Activated effector memory CD4-positive, alpha-beta T cell treated with Interleukin-2 at 50 U/mL for 16 hours (primary cell): ENCODE measurements around the gene HOXA11.
A peak's percentile ranks its signal among the peaks of the same experiment; 100 is the strongest.

Source experiments
- DNase-seq: peaks from one replicate; pipeline ENCODE4 v3.0.0-alpha.2; 2020

The HOXA11 gene

DNA sequence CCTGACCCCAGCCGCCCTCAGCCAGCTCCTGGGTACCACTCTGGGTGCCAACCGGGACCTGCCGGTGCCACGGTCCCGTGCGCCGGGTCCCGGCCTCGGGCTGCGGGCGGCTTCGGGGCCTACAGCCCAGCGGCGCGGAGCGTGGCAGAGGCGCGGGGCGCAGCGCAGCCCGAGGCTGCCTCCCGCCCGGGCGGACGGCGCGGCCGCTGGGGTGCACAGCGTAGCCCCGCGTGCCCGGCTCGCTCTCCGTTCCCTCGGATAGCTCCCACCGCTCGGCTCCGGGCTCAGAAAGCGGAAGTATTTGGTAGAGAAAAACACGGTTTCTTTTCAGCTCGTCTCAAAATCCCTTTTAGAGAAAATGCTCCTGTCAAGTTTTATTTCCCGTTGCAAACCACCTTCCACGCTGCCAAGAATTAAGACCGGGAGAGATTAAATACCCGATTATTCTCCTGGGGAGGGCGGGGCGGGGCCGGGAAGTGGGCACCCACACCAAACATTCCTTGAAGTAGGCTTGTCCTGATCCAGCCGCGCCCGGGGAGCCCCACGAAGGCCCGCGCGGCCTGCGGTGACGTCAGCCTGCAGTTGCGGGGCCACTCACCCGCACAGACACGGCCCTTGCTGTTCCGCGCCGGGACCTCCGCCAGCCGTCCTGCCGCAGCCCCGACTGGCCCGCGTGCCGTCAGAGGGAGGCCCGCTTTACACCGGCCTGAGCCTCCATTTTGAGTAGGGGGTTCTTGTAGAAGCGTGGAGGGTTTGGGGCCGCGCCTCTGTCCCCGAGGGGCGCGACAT, 7.7 kb upstream of the HOXA11 start:
- no peak for DNase-seq

DNA sequence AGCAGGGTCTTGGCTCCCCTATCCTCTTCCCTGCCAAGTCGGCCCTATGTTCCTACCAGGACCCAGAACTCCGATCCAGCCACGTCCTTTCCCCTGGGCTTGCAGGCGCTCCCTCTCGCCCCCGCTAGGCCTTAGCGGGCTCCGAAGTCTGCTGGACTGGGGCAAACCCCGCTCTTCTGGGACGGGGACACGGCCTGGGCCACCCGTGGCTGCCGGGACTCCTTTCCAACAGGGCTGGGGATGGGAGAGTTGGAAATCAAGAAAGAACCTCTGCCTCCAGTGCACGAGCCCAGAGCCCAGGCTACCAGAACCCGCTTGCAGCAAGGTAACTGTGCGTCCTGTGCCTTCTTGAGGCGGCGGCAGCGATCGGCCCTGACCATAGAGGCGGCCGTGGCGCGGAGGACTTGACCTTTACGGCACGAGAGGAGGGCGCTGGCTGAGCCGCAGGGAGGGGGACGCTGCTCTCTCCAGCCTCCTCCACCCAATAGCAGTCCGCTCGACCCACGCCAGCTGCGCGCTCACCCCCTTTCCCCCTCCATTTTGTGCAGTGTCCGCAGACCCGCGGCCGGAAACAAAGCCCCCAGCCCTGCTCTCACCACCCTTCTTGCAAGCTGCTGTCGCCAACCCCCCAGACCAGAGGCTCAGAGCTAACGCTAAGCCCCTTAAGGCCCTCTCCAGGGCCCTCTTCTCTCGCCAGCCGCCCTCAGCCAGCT, 7.0 kb upstream of the HOXA11 start:
- DNase-seq: no peak

DNA sequence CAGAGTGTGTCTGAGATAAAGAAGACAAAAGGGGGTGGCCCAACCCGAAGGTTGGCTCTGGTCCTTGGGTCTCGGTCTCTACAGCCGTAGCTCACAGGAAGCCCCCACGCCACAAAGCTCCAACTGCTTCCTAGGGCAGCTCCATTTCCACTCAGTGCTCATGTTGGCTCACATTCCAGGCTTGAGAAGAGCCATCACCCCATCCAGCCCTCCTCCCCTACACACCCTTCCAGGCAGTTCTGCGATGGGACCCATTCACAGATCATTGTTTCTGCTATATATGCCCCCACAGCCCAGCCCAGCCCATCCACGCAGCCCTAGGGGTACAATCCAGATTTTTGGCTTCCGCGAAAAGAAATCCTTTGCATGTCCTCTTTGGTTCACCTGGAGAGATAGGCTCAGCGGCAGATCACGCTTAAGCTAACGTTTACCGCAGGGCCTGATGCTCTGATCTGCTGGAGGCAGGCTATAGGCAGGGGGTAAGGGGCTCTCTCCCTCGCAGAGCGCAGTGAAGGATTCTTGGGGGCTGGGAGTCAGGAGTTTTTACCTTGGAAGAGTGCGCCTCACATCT, 6.2 kb upstream of the HOXA11 start:
- DNase-seq: no peak

DNA sequence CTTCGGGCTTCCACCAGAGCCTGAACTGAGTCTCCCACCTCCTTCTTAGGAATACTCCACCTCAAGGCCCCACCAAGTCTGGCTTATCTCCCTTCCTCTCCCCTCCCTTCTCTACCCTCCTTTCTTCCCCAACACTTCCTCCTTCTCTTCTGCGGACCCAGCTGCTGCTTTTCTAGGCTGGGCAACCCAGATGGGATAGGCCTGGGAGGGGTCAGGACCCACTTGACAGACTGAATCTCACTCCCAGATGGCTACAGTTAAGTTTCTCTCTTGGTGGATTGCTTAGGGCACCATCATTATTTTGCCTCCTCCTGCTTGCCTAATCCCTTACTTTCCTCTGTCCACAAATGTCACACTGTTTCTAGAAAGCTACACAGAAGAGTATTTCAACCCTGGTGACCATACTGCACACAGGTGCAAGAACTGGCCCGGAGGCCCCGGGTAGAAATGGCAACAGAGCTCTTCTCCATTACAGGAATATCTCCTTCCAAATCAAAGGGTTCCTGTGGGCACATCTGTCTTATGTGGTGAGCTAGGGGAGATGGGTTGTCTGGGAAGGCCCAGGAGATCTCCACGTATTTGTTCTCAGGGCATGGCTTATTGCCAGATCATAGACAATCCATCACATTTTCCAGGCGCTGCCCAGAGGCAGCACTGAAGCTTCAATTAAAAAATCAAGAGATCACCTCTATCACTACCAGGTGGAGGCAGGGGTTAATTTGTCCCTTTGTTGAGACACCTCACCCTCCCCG, 5.1 kb upstream of the HOXA11 start:
- no peak for DNase-seq

DNA sequence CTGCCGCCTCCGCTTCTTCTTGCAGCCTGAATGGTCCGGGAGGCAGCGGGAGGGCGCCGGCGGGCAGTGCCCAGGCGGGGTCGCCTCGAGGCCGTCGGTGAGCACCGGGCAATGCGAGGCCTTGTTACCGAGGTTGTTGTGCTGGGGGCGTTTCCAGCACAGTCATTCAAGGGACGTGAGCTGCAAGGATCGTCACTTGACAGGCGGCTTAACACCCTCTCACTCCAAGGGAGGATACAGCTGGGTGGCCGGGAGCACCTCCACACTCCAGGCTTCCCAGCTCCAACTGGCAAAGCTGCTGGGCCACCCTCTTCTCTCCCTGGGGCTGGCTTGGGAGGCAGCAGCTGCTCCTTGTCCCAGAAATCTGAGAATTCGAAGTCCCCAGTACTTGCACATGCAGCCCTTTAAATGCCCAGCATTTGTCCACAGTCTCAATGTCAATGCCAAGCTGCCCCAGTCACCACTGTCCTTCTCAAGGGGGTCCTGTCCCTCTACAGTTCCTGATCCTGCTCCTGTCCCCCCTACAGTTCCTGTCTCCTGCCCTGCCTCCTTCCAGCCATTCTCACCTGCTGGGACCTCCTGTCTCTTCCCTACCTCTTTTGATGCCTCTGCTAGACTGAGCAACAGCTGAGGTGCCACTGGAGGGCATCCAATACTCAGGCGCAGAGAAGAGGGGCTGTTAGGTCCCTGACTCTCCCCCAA, 4.4 kb upstream of the HOXA11 start:
- no peak for DNase-seq

DNA sequence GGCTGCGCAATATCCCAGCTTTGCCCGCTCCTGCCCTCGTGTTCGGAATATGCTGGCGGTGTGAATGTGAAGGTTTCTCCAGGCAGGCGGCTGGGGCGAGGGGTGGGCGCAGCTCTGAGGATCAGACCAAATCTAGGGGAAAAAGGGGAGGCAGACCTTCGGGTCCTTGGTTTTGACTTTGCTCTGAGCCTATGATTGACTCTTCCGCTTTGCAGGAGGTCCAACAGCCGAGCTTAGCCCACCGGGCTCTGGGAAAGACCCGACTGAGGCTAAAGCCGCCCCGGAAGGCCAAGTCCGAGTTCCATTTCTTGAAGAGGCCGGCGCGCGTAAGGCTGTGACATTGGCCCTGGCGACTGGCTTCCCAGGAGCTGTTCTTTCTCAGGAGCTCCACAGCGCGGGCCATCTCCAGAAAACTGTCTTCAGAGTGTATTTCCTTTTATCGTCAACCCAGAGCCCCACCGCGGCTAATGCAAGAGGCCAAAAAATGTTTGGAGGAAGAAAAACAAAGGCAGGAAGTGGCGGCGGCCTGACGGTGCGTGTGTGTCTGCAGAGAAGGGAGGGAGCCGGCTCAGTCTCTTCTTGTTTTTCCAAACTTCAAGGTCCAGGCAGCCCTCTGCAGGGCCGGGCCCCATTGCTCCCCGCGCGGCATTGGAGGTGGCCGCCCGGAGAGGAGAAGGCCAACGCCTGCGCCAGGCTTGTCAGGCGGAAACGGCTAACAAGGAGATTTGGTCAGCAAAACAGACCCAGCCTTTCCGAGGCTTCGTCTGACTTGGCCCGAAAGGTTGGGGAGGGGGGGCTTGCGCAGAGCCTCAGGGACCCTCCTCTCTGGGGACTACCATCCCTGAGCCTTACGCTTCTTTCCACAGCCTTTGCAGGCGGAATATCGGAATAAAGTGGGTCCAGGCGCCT, 3.6 kb upstream of the HOXA11 start:
- DNase-seq: peak; percentile 31

DNA sequence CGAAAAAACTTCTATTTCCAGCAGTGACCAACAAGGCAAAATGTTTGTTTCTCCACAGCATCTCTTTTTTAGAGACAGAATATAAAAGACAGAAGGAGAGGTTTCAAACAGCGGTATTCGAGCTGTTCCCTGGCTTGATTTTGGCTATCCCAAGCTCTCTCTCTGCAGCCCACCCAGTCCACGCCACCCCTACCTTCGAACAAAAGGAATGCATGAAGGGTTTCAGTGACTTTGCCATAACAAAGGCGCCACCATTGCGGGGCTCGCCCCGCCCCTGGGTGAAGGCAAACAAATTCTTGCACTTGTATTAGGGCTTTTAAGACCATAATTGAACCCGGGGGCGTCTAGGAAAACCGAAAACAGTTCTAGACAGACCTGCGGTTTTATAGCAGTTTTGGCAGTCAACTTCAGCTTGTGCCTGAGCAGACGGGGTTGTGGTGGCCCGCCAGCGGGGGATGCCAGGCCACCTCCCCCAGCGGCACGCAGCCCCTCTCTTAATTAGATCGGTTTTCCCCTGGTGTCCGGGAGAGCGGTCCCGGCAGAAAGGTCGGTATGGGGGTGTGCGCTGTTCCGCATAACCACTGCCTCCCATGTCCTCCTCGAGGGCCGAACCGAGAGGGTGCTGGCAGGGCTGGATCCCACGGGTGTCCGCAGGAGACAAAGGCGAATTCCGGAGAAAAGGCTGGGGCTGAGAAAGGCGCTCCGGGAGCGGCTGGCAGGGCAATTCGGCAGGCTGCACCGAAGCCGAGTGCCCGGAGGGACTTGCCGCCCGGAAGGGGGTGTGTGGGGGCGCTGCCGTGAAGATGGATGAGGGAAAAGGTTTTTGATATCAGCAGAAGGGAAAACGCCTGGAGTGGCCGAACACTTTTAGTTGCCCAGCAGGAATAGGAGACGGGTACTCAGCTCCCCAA, 2.7 kb upstream of the HOXA11 start:
- DNase-seq: no peak

DNA sequence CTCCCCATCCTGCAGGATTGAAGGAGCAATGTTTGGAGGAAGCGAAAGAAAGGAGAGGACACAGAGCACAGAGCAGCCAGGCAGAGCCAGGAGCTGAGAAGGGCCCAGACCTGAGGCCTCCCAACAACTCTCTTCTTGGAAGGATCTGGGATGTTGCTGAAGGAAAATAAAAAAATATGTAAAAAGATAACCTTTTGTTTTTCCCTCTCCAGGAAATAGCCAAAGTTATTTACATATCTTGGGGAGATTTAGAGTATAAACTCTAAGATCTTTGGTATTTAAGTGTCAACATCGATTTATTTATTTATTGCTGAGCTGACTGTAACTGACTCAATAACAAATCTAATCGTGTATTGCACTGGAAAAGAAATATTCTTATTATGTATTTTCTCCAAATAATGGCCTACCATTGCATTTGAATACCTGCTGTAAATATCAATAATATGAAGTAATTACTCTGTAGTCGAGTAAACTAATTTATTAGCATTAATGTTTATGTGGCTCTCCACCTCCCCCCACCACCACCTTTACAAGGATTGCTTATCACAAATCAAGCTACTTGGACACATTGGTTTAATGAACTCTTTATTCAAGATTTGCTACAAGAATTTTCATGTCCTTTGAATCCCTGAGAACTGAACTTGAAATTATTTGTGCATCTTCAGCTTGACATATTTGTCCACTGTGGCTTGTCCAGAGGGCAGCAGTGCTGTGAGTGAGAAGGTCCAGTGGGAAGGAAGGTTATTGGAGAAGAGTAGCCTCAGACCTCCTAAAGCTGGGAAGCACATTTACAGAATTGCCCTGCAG, 1.8 kb upstream of the HOXA11 start:
- no peak for DNase-seq

DNA sequence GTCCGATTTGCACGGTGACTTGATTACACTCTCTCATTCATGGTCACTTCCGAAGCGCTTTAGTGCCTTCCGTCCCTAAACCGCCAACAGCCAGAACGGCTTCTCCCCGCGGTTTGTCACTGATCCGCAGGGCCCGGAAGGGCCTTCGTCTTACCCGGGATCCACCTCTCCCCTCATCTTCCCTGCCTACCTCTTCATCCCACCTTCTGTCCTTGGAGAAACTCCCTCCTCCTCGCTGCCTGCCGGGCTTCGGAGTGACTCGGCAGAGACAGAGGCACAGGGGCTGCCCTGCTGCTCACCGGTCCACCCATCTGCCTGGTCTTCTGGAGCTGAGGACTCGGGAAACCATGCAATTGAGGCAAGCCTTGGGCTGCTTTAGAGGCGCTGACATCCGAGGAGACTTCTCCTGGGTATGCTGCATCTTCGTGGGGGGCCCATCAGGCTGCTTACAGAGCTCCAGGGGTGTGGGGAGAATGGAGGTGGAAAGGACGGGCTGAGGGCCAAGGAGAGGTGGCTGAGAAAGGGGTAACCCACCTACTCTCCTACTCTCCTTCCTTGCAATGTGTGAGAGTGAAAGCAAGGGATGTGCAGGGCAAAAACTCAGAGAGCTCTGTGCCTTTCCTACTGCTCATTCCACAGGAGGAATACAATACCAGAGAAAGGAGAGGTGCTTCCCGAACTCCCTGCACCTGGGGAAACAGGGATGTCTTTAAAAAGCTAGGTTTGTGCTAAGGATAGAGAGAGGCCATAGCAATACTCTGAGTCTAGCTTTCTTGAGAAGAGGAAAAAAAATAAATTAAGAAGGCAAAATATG, 1.0 kb upstream of the HOXA11 start:
- DNase-seq: no peak

DNA sequence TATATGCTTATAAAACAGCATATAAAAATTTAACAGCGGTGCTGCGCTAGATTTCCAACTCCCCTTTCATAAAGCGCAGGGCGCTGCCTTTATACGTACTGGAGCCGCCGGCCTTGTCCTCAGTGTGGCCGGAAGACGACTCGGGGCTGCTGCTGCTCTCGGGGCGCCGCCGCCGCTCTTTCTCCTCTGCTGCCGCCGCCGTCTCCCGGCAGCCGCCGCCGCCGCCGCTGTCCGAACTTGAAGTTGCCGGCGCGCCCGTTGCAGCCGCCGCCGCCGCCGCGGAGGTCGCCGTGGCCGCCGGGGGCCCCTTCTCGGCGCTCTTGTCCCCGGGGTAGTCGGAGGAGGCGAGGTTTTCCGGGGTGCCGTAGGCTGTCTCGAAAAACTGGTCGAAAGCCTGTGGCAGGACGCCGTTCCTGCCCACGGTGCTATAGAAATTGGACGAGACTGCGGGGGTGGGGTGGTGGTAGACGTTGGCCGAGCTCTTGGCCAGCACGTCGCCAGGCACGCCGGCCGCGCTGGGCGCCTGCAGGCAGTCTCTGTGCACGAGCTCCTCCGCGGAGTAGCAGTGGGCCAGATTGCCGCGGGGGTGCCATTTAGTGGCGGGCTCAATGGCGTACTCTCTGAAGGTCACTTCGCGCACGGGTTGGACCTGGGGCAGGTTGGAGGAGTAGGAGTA, 557 bp downstream of the HOXA11 start:
- DNase-seq: no peak

DNA sequence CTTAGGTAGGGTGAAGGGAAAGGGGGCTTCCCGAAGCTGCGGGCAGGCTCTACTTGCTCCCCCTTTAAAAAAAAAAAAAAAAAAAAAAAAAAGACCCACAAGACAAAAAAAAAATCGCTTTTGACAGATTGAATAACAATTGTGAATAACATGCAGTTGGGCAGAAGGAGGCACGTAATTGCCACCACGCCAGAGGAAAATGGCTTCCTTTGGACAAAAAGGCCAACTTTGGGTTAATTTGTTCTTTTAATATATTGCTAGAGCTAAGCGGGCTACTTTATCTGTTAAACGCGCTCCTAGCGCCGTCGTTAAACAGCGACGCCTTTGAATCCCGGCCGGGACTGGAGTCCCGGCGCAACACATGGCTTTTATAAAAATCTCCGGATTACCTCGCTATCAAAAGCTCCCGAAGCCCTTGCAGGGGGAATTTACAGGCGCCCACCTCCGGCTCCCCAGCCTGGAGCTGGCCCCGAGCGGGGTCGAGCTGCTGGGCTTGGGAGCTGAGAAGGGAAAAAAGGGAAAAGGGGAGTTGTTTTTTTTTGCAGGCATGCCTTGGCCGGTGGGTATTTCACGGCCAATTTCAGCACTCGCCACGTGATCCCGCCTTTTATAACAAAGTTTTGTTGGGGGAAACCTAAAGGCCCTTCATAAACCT, 1.2 kb downstream of the HOXA11 start:
- DNase-seq: no peak

DNA sequence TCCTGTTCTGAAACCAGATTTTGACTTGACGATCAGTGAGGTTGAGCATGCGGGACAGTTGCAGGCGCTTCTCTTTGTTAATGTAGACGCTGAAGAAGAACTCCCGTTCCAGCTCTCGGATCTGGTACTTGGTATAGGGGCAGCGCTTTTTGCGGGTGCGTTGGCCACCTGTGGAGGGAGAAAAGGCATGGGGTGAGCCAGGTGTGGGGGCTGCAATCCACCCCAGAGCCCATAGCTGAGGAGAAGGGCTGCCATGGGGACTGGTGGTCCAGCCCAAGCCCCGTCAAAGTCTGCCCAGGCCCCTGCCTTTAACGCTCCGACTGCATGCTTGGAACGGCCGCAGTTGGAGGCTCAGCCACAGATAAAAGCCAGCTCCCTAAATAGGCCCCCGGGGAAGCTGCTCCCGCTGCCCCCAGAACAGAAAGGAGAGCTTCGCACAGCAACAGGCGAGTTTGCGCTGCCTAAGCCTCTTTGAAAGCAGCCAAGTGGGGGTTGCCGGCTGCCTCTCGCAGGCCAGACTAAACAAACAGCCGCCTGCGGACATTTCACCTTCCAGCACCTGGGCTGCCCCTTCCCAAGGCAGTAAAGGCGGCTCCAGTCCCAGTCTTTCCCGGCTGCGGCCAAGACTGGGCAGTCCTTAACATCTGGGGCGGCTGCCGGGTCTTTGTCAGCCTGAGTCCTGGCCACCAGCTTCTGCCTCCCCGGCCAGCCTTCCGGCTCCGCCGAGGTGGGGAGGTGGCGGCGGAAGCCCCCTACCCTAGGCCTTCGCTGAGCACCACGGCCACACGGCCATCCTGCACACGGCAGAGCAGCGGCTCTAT, 2.0 kb downstream of the HOXA11 start:
- no peak for DNase-seq

DNA sequence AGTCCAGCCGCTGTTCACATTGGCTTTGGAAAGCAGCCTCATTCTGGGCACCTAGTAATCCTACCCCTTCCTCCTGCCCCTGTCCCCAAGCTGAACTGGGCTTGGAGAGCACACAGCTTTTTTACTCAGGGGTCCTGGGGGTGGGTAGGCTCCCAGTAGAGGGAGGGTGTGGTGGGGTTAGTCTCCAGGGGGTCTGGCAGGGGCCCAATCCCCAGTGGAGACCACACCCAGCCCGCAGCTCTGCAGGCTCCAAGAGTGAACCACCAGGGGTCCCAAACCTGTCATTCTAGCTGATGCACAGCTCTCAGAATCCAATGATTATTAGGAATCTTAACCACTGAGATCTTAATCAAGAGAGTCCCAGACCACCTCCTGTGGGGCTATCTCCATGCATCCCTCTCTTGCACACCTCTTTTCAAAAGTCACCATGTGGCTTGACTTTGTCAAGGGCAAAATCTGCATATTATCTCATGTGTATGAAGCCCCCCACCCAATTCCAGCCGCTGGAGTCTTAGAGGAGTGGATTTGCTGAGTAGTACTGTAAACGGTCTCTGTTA, 2.7 kb downstream of the HOXA11 start:
- no peak for DNase-seq

DNA sequence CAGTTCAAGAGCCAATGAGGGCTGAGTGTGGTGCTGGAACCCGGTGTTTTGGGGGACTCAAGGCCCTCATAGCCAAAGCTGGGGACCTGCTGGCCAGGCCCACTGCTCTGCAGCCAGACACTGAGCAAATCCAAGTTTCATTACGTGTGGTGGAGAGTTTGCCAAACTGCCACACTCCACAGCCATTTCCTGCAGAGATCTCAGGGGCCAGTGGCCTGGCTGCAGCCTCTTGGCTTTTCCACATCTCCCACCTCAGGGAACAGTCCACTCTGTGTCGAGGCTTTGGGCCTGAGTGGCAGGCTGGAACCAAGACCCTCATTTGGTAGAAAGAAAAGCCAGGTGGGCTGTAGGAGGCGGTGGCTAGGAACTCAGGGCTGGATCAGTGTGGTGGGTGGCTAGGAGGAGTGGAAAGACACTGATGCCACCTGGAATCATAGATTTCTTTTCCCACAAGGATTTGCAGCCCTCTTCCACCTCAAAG, 3.2 kb downstream of the HOXA11 start:
- DNase-seq: no peak

DNA sequence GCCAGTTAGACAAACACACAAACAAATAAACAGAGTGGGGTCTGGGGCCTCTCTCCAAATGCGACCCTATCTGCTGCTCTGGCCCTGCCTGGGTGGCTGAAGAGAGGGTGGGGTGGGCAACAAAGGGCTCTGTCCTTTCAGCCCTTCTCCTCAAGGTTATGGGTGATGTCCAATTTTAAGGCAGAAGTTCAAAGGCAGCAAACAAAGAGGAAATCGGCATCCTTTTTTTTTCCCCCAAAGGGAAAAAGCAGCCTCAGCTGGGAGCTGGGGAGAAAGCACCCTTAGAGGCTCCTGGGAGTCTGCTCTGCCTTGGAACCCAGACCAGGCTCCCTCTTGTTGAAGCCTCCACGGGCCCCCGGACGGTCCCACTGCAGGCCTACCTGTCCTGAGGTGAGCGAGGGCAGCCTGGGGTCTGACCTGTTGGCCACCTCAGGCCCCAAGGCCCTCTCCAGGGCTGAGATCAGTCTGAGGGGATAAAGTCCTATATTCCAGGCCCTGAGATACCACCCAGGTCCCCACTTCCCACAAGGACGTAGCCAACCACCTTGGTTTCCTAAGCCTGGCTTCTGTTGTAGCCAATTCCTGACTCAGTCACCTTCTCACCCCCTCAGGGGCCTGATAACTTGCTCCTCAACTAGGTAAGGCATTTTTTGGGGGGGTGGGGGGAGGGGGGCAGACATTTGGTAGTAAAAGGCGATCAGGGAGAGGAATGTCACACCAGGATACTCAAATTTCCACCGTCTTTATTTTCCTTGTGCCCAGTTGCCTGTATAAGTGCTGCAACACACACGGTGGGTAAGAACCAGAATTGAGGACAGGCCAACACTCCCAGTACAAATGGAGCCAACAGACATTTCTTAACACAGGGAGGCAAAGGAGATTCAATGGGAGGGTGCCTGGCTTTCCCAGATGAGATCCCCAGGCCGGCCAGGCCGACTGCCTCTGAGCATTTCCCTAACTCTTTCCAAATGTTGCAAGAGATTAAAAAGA, 4.3 kb downstream of the HOXA11 start:
- DNase-seq: no peak
